ENCODE data around the gene KATNA1.

The KATNA1 gene

DNA sequence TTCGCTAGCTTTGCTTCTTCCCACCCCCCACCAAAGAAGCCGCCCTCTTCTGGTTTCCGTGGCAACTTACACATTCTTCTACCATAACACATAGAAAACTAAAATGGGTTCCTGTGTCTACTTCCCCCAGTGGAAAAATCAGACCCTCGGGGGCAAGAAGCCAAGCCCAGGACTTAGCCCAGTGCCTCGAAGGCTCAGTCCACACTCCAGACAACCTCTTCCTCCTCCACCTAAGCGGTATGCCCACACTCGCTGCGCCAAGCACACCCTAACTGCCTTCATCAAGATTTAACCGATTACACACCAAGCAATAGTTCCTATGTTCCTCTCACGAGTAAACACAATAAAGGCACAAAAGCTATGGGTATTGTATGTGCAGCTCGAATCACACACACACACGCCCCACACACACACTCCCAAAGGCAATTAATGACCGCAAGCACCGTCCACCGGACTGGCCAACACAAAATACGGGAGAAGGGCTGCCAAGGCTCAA lies 103.2 kb downstream of the KATNA1 start:
- TF ChIP-seq YY1 (IDR thresholded peaks at IDR 0.05; ENCODE audit: low read depth) (no peak), CREB1 (IDR thresholded peaks at IDR 0.05; ENCODE audit: low read depth) (no peak), RAD21 (IDR thresholded peaks at IDR 0.05; ENCODE audit: low read depth) (no peak), TAF1 (IDR thresholded peaks at IDR 0.05; ENCODE audit: low read depth) (no peak), NFIC (IDR thresholded peaks at IDR 0.05) (no peak), EGR1 (IDR thresholded peaks at IDR 0.05) (no peak), FOXM1 (IDR thresholded peaks at IDR 0.05; ENCODE audit: borderline replicate concordance, low read depth) (no peak)
- TF ChIP-seq, protein P1, sequence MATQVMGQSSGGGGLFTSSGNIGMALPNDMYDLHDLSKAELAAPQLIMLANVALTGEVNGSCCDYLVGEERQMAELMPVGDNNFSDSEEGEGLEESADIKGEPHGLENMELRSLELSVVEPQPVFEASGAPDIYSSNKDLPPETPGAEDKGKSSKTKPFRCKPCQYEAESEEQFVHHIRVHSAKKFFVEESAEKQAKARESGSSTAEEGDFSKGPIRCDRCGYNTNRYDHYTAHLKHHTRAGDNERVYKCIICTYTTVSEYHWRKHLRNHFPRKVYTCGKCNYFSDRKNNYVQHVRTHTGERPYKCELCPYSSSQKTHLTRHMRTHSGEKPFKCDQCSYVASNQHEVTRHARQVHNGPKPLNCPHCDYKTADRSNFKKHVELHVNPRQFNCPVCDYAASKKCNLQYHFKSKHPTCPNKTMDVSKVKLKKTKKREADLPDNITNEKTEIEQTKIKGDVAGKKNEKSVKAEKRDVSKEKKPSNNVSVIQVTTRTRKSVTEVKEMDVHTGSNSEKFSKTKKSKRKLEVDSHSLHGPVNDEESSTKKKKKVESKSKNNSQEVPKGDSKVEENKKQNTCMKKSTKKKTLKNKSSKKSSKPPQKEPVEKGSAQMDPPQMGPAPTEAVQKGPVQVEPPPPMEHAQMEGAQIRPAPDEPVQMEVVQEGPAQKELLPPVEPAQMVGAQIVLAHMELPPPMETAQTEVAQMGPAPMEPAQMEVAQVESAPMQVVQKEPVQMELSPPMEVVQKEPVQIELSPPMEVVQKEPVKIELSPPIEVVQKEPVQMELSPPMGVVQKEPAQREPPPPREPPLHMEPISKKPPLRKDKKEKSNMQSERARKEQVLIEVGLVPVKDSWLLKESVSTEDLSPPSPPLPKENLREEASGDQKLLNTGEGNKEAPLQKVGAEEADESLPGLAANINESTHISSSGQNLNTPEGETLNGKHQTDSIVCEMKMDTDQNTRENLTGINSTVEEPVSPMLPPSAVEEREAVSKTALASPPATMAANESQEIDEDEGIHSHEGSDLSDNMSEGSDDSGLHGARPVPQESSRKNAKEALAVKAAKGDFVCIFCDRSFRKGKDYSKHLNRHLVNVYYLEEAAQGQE (IDR thresholded peaks at IDR 0.05; ENCODE audit: low read depth) = no peak
- TF ChIP-seq, protein P2, sequence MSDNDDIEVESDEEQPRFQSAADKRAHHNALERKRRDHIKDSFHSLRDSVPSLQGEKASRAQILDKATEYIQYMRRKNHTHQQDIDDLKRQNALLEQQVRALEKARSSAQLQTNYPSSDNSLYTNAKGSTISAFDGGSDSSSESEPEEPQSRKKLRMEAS (IDR thresholded peaks at IDR 0.05) = no peak
